ENCODE data around the gene PTPRD.

Gene PTPRD

DNA sequence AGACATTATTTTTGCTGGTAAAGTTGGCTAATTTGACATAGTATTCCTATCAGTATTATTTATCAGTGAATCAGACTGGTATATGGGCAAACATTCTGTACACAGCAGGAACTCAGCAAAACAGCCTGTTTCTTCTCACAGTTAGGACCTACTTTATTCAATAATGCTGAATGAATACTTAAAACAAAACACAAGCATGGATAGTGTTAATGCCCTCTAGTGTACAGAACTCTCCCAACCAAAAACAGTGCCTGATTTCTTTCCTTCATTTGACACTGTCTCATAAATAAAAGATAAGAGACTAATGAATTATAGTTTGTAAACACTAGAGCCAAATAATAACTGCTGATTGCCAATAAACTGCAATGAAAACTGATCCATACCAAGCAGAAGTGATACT lies 1113.3 kb downstream of the PTPRD start:
- Histone ChIP-seq H3K4me2 (ENCODE audit: low read length) (no peak overlapping the region), H4K20me1 (ENCODE audit: control insufficient read depth, insufficient read depth, low read depth, low read length) (no peaks in the 10 kb centered on the region), H3F3A (ENCODE audit: control insufficient read depth, insufficient read depth) (no peaks in the 10 kb centered on the region), H3K4me1 (ENCODE audit: control insufficient read depth, low read length) (no peaks in the 10 kb centered on the region), H3K27ac (ENCODE audit: low read depth, low read length) (no peak overlapping the region), H3K4me3 (ENCODE audit: low read length) (no peak overlapping the region), H3K9me2 (replicated peaks; ENCODE audit: control insufficient read depth, low read length) (no peaks in the 10 kb centered on the region), H3K36me3 (ENCODE audit: control insufficient read depth, low read length) (no peaks in the 10 kb centered on the region), H3K9me3 (ENCODE audit: control insufficient read depth, insufficient read depth, low read length) (no peaks in the 10 kb centered on the region), H3K27me3 (ENCODE audit: control insufficient read depth, low read length) (no peaks in the 10 kb centered on the region), H3K79me2 (ENCODE audit: control insufficient read depth, low read length) (no peaks in the 10 kb centered on the region)
- TF ChIP-seq EZH2phosphoT487 (IDR thresholded peaks at IDR 0.05; ENCODE audit: borderline replicate concordance, low read length): no peak
- TF ChIP-seq, protein P1, sequence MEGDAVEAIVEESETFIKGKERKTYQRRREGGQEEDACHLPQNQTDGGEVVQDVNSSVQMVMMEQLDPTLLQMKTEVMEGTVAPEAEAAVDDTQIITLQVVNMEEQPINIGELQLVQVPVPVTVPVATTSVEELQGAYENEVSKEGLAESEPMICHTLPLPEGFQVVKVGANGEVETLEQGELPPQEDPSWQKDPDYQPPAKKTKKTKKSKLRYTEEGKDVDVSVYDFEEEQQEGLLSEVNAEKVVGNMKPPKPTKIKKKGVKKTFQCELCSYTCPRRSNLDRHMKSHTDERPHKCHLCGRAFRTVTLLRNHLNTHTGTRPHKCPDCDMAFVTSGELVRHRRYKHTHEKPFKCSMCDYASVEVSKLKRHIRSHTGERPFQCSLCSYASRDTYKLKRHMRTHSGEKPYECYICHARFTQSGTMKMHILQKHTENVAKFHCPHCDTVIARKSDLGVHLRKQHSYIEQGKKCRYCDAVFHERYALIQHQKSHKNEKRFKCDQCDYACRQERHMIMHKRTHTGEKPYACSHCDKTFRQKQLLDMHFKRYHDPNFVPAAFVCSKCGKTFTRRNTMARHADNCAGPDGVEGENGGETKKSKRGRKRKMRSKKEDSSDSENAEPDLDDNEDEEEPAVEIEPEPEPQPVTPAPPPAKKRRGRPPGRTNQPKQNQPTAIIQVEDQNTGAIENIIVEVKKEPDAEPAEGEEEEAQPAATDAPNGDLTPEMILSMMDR (IDR thresholded peaks at IDR 0.05; ENCODE audit: low read depth, low read length, poor library complexity, severe bottlenecking): no peak

DNA sequence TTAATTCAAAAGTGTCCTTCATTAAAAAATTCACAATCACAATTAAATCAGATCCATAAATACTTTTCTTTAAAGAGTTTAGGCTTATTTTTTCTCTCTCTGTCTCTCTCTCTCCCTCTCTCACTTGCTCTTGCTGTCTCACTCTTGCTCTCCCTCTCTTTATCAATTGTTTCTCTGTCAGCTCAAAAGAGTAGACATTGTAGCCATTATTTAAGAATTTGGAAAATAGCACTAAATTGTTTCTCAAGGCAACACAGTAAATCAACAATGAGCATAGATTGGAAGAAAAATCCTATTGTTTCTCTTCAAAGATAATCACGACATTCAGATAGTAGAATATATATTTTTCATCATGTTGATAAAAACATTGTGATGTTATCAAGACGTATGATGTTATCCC lies 1114.0 kb downstream of the PTPRD start:
- H3K4me2 ChIP-seq (ENCODE audit: low read length): no peak overlapping the region
- no peaks in the 10 kb centered on the region for H3K79me2 ChIP-seq (ENCODE audit: control insufficient read depth, low read length)
- no peaks in the 10 kb centered on the region for H3K36me3 ChIP-seq (ENCODE audit: control insufficient read depth, low read length)
- H3F3A ChIP-seq (ENCODE audit: control insufficient read depth, insufficient read depth): no peaks in the 10 kb centered on the region
- no peaks in the 10 kb centered on the region for H4K20me1 ChIP-seq (ENCODE audit: control insufficient read depth, insufficient read depth, low read depth, low read length)
- no peak for TF ChIP-seq EZH2phosphoT487 (IDR thresholded peaks at IDR 0.05; ENCODE audit: borderline replicate concordance, low read length)
- TF ChIP-seq, protein P1 (IDR thresholded peaks at IDR 0.05; ENCODE audit: low read depth, low read length, poor library complexity, severe bottlenecking): no peak
- no peak overlapping the region for H3K4me3 ChIP-seq (ENCODE audit: low read length)
- H3K9me2 ChIP-seq (replicated peaks; ENCODE audit: control insufficient read depth, low read length): no peaks in the 10 kb centered on the region
- H3K4me1 ChIP-seq (ENCODE audit: control insufficient read depth, low read length): no peaks in the 10 kb centered on the region
- H3K27me3 ChIP-seq (ENCODE audit: control insufficient read depth, low read length): no peaks in the 10 kb centered on the region
- H3K27ac ChIP-seq (ENCODE audit: low read depth, low read length): no peak overlapping the region
- H3K9me3 ChIP-seq (ENCODE audit: control insufficient read depth, insufficient read depth, low read length): no peaks in the 10 kb centered on the region

DNA sequence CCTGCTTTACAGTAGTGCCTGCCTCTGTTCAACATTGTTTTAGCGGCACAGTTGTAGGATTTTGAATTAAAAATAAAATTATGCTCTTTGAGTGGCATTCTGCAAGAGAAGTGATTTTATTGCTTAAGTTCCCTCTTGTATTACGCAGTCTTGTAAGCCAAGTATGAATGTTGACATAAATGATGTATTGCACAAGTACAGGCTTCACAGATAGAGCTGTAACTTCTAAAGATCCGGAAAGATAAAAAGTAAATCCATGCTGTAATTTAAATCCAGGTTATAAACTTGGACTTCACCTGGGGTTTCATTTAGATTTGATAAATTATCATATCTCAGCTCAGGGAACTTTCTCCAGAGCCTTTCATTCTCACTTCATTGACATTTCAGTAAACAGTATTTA lies 1114.7 kb downstream of the PTPRD start:
- Histone ChIP-seq H3K36me3 (ENCODE audit: control insufficient read depth, low read length) (no peaks in the 10 kb centered on the region), H3K79me2 (ENCODE audit: control insufficient read depth, low read length) (no peaks in the 10 kb centered on the region), H3K4me3 (ENCODE audit: low read length) (no peak overlapping the region), H3K27me3 (ENCODE audit: control insufficient read depth, low read length) (no peaks in the 10 kb centered on the region), H4K20me1 (ENCODE audit: control insufficient read depth, insufficient read depth, low read depth, low read length) (no peaks in the 10 kb centered on the region), H3K27ac (ENCODE audit: low read depth, low read length) (no peak overlapping the region), H3K9me3 (ENCODE audit: control insufficient read depth, insufficient read depth, low read length) (no peaks in the 10 kb centered on the region), H3K4me2 (ENCODE audit: low read length) (no peak overlapping the region), H3K4me1 (ENCODE audit: control insufficient read depth, low read length) (no peaks in the 10 kb centered on the region), H3F3A (ENCODE audit: control insufficient read depth, insufficient read depth) (no peaks in the 10 kb centered on the region), H3K9me2 (replicated peaks; ENCODE audit: control insufficient read depth, low read length) (no peaks in the 10 kb centered on the region)
- TF ChIP-seq, protein P1 (IDR thresholded peaks at IDR 0.05; ENCODE audit: low read depth, low read length, poor library complexity, severe bottlenecking): no peak
- no peak for TF ChIP-seq EZH2phosphoT487 (IDR thresholded peaks at IDR 0.05; ENCODE audit: borderline replicate concordance, low read length)

DNA sequence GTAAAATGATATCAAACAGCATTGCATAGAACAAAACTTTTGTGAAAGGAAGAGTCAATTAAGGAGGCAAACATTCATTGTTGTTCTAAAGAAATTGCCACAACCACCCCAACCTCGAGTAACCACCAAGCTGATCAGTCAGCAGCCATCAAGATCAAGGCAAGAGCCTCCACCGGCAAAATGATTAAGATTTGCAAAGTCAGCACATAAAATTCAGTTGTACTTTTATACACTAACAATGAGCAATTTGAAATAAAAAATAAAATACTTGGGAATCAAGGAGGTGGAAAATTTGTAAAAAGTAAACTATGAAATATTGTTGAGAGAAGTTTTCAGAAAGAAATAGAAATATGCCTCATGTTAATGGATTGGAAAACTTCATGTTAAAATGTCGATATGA lies 1118.5 kb downstream of the PTPRD start:
- Histone ChIP-seq H3K4me2 (ENCODE audit: low read length) (no peak overlapping the region), H4K20me1 (ENCODE audit: control insufficient read depth, insufficient read depth, low read depth, low read length) (no peaks in the 10 kb centered on the region), H3K4me3 (ENCODE audit: low read length) (no peak overlapping the region), H3K36me3 (ENCODE audit: control insufficient read depth, low read length) (no peaks in the 10 kb centered on the region), H3F3A (ENCODE audit: control insufficient read depth, insufficient read depth) (no peaks in the 10 kb centered on the region), H3K79me2 (ENCODE audit: control insufficient read depth, low read length) (no peaks in the 10 kb centered on the region), H3K4me1 (ENCODE audit: control insufficient read depth, low read length) (no peaks in the 10 kb centered on the region), H3K9me2 (replicated peaks; ENCODE audit: control insufficient read depth, low read length) (no peaks in the 10 kb centered on the region), H3K27ac (ENCODE audit: low read depth, low read length) (no peak overlapping the region), H3K9me3 (ENCODE audit: control insufficient read depth, insufficient read depth, low read length) (no peaks in the 10 kb centered on the region), H3K27me3 (ENCODE audit: control insufficient read depth, low read length) (no peaks in the 10 kb centered on the region)
- TF ChIP-seq, protein P1 (IDR thresholded peaks at IDR 0.05; ENCODE audit: low read depth, low read length, poor library complexity, severe bottlenecking): no peak
- no peak for TF ChIP-seq EZH2phosphoT487 (IDR thresholded peaks at IDR 0.05; ENCODE audit: borderline replicate concordance, low read length)

Data from DOHH2 (cell line).